Airway epithelial cell (primary cell): ENCODE measurements around the gene NAMPT. TPM values are rescaled to one million over a fixed set of nuclear protein-coding genes. Genes with fewer than 3 reads are reported as not detected.

ENCODE experiments used
- total RNA-seq: library from RNA; depleted of rRNA; stranded (reverse); fragments of >200 nt; gene quantifications from 2 replicates; pipeline ENCODE4 v1.2.3, GENCODE V29; 2015

The NAMPT gene
- 104 and 147 TPM in 2 replicates for total RNA-seq

GRCh38 chr7:106284714-106285050 lies at the start of gene NAMPT:
TSS of gene NAMPT (minus strand) at chr7:106284983. CDS start at chr7:106284884, 99 bp downstream.

Other genes with a start within 250 kb of the NAMPT start
- 141 and 150 TPM in 2 replicates for gene SYPL1, start 172.7 kb downstream of the NAMPT start, total RNA-seq